ENCODE results near the gene AP4E1.

GRCh38 chr15:50908209-50909009 lies at the start of gene AP4E1:
- TF ChIP-seq POLR2A (IDR thresholded peaks at IDR 0.05; ENCODE audit: low read length), result peak; percentile 82
- no peak for TF ChIP-seq GATA1 (IDR thresholded peaks at IDR 0.05; ENCODE audit: low read depth, low read length)
